ENCODE measurements around the gene CDH23.
A peak's percentile ranks its signal among the peaks of the same experiment; 100 is the strongest.

CDH23 gene

DNA sequence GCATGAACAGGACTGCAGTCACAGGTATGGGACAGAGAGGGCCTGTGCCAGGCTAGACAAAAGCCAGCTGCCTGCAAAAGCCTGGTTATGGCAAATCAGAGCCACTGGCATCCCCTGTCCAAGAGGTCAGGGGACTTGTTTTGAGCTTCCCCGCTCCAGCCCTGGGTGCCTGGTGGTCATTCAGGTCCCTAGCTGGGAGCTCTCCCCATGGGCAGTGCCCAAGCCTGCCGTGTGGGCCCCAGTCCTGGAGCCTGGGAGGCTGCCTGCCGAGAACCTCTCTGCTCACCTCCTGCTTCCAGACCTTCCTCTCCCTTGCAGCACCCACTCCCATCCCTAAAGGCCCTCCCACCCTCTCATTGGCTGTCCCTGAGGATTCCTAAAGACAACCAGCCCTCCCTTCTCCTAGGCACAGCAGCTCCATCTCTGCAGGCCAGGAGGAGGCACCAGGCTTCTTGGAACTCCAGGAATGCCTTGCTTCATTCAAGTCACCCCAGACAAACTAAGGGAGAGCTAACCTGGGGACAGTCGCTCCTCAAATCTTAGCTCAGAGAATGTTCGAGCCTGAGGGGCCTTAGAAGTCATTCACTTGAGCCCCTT, 172.3 kb downstream of the CDH23 start:
- TF ChIP-seq, protein P1, sequence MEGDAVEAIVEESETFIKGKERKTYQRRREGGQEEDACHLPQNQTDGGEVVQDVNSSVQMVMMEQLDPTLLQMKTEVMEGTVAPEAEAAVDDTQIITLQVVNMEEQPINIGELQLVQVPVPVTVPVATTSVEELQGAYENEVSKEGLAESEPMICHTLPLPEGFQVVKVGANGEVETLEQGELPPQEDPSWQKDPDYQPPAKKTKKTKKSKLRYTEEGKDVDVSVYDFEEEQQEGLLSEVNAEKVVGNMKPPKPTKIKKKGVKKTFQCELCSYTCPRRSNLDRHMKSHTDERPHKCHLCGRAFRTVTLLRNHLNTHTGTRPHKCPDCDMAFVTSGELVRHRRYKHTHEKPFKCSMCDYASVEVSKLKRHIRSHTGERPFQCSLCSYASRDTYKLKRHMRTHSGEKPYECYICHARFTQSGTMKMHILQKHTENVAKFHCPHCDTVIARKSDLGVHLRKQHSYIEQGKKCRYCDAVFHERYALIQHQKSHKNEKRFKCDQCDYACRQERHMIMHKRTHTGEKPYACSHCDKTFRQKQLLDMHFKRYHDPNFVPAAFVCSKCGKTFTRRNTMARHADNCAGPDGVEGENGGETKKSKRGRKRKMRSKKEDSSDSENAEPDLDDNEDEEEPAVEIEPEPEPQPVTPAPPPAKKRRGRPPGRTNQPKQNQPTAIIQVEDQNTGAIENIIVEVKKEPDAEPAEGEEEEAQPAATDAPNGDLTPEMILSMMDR (IDR thresholded peaks at IDR 0.05): no peak
- no peak for DNase-seq
- Histone ChIP-seq H3K4me1 (no peaks in the 10 kb centered on the region), H3K27me3 (peaks cover 0 to 16% of the 10 kb centered on the region in 2 donors), H3K4me3 (no peak overlapping the region), H3K9me3 (no peaks in the 10 kb centered on the region), H3K36me3 (no peaks in the 10 kb centered on the region), H3K27ac (no peak overlapping the region)
- intact Hi-C loops (cut with DNase I; ENCODE audit: low total_unique reads): loop anchor here (5.0 kb wide), 1 partner anchor 172 kb away; the partner anchor contains the start of gene CDH23

DNA sequence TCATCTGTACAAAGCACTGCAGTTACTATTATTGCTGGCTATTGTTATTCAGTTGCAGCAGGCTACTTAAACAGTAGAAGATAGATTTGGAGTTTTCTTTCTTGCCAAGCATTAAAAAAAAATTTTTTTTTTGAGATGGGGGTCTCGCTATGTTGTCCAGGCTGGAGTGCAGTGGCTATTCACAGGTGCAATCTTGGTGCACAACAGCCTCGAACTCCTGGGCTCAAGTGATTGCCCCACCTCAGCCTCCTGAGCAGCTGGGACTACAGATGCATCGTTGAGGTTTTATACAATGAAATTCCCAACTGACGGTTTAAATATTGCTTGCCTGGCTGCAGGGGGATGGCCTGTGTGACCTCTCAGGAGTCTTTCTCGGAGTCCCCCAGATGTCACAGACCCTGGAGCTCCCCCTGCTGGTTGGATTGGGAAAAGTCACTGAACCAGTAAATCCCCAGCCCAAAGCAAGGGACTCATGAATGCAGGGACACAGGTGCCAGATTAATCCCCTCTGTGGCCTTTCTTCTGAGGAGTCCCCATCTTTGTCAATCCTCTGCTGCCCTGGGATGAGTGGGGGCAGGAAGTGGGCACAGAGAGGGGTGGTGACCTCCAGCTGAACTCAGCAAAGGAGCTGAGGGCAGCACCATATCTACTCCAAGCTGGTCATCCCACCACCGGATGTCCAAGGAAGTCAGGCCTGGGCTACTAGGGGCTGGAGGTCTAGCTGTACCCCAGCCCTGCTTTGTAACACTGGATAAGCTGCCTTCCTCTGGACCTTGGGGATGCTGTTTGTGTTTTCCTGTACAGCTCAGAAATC, 173.3 kb downstream of the CDH23 start:
- TF ChIP-seq, protein P1 (IDR thresholded peaks at IDR 0.05): peak; percentile 75 to 84
- H3K27me3 ChIP-seq: peaks cover 0 to 12% of the 10 kb centered on the region in 2 donors
- H3K4me3 ChIP-seq: no peak overlapping the region
- intact Hi-C loops (cut with DNase I; ENCODE audit: low total_unique reads): loop anchor here (5.0 kb wide), 3 partner anchors 173 to 253 kb away; partner anchors contain the start of genes CDH23 and SLC29A3
- no peaks in the 10 kb centered on the region for H3K9me3 ChIP-seq
- H3K27ac ChIP-seq: no peak overlapping the region
- H3K36me3 ChIP-seq: no peaks in the 10 kb centered on the region
- no peaks in the 10 kb centered on the region for H3K4me1 ChIP-seq
- peak; percentile 75 to 82 for DNase-seq

DNA sequence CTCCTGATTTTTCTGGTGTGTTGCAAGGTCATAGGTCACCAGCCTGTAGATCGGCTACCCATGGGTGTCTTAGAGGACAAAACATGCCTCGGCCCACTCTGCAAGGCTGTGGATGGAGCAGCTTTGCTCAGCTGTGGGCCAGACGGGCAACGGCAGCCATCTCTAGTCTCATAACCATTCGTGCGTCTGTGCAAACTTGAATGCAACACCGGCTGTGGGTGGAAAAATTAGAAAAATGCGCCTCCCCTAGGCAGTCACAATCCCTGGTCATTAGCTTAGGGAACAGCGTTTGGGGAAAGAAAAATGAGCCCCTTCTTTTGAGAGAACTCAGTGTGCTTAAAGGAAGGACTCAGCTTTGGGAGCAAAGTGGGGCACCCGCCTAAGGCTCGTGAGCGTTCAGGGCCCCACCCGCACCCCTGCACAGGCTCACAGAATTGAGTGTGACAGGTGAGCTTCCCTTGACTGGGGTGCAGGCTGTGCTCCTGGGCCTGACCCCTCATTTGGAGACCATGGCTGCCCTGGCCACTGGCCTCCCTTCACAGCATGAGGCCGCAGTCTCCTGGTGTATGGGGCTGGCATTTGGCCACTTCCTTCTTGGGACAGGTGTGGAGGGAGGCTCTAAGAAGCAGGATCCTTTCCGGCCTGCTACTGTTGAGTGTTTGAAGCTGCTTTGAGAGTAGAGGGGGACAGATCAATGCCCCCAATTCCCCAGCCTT, 174.9 kb downstream of the CDH23 start:
- H3K4me3 ChIP-seq: no peak overlapping the region
- TF ChIP-seq, protein P1 (IDR thresholded peaks at IDR 0.05): no peak
- no peak overlapping the region for H3K27ac ChIP-seq
- no peak for DNase-seq
- H3K36me3 ChIP-seq: no peaks in the 10 kb centered on the region
- intact Hi-C loops (cut with DNase I; ENCODE audit: low total_unique reads): loop anchor here (5.0 kb wide), 2 partner anchors 189 to 254 kb away; partner anchors contain the start of gene SLC29A3
- no peaks in the 10 kb centered on the region for H3K9me3 ChIP-seq
- H3K4me1 ChIP-seq: peaks cover 0 to 11% (median 7%) of the 10 kb centered on the region in 4 donors
- peaks cover 0 to 3% of the 10 kb centered on the region in 2 donors for H3K27me3 ChIP-seq

DNA sequence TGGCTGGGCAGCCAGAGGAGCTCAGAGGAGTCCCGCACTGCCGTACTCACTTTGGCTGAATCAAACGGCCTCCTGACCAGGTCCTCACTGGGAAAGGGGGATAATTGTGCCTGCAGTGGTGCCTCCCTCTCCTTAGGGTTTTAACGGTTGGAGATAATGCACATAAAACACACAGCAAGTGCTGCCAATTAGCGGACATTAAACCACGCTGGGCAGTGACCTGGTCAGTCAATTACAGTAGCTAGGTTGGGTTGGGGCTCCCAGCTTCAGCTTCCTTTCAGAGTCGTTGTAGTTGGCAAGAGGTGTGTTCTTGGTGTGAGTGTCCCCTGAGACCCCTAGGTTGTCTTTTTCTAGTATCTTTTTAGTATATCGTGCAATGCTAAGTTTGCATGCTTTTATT, 176.2 kb downstream of the CDH23 start:
- Histone ChIP-seq H3K27ac (no peak overlapping the region), H3K4me3 (no peak overlapping the region), H3K4me1 (peaks cover 0 to 11% (median 7%) of the 10 kb centered on the region in 4 donors), H3K27me3 (peaks cover 0 to 3% of the 10 kb centered on the region in 2 donors), H3K9me3 (no peaks in the 10 kb centered on the region), H3K36me3 (no peaks in the 10 kb centered on the region)
- no peak for DNase-seq
- TF ChIP-seq, protein P1 (IDR thresholded peaks at IDR 0.05): no peak
- intact Hi-C loops (cut with DNase I; ENCODE audit: low total_unique reads): loop anchor here (5.0 kb wide), 2 partner anchors 191 to 256 kb away; partner anchors contain the start of gene SLC29A3
